ENCODE measurements around the gene ZNF443. TPM values are rescaled to one million over a fixed set of nuclear protein-coding genes. Genes with fewer than 3 reads are reported as not detected.

ZNF443 gene
- total RNA-seq, 1 donor: 2.5 TPM

DNA sequence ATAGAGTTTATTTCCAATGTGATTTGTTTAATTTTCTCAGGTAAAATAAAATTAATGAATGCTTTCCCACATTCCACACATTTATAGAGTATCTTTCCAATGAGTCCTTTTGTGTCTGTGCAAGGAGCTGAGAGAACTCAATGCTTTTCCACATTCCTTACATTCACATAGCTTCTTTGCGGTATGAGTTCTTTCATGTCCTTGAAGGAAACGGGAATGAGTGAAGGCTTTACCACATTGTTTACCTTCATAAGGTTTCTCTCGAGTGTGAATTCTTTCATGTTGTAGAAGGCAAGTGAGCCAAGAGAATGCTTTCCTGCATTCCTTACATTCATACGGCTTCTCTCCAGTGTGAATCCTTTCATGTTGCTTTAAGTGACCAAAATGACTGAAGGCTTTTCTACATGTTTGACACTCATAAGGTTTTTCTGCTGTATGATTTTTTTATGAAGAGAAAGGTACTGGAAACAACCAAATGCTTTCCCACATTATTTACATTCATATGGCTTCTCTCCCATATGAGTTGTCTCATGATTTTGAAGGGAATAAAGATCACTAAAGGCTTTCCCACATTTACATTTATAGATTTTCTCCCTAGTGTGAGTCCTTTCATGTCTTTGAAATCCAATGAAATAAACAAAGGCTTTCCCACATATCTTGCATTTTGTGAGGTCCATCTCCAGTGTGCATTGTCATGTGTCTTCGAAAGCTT, 60.9 kb downstream of the ZNF443 start:
- TF ChIP-seq, protein P1, sequence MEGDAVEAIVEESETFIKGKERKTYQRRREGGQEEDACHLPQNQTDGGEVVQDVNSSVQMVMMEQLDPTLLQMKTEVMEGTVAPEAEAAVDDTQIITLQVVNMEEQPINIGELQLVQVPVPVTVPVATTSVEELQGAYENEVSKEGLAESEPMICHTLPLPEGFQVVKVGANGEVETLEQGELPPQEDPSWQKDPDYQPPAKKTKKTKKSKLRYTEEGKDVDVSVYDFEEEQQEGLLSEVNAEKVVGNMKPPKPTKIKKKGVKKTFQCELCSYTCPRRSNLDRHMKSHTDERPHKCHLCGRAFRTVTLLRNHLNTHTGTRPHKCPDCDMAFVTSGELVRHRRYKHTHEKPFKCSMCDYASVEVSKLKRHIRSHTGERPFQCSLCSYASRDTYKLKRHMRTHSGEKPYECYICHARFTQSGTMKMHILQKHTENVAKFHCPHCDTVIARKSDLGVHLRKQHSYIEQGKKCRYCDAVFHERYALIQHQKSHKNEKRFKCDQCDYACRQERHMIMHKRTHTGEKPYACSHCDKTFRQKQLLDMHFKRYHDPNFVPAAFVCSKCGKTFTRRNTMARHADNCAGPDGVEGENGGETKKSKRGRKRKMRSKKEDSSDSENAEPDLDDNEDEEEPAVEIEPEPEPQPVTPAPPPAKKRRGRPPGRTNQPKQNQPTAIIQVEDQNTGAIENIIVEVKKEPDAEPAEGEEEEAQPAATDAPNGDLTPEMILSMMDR (IDR thresholded peaks at IDR 0.05; ENCODE audit: extremely low read depth, low read depth, low read length): no peak
- Histone ChIP-seq H3K36me3 (ENCODE audit: insufficient read depth, low read length) (no peaks in the 10 kb centered on the region), H3K4me2 (ENCODE audit: insufficient read depth, low read length) (no peak overlapping the region), H2AFZ (ENCODE audit: low read length) (no peak overlapping the region), H3K4me3 (ENCODE audit: insufficient read depth, low read length) (no peak overlapping the region), H3K27ac (ENCODE audit: low read depth, low read length) (no peak overlapping the region), H4K20me1 (ENCODE audit: insufficient read depth, low read length) (no peaks in the 10 kb centered on the region), H3K79me2 (ENCODE audit: insufficient read depth, low read length) (no peaks in the 10 kb centered on the region), H3K4me1 (ENCODE audit: insufficient read depth, low read length) (no peaks in the 10 kb centered on the region), H3K27me3 (ENCODE audit: insufficient read depth, low read length) (no peaks in the 10 kb centered on the region), H3K9me3 (ENCODE audit: low read depth, low read length) (peaks cover 14% of the 10 kb centered on the region)
- no peak for DNase-seq (ENCODE audit: insufficient read length, low spot score, missing footprints)

Other genes starting within 250 kb of the ZNF443 start
- 10.0 and 11.2 TPM in 2 replicates for gene ZNF44, start 146.1 kb downstream of the ZNF443 start, total RNA-seq
- gene ZNF563, start 107.4 kb downstream of the ZNF443 start, total RNA-seq: 4.3 and 4.4 TPM in 2 replicates
- 3.5 and 4.0 TPM in 2 replicates for gene ZNF442, start 75.3 kb downstream of the ZNF443 start, total RNA-seq
- gene ZNF799, start 39.8 kb downstream of the ZNF443 start, total RNA-seq: 3.2 and 3.3 TPM in 2 replicates
- 5.0 and 5.1 TPM in 2 replicates for gene ZNF709, start 43.8 kb upstream of the ZNF443 start, total RNA-seq
- 7.4 and 9.0 TPM in 2 replicates for gene ZNF564, start 110.5 kb upstream of the ZNF443 start, total RNA-seq
- 8.7 and 10.6 TPM in 2 replicates for gene ZNF490, start 169.8 kb upstream of the ZNF443 start, total RNA-seq
- 16.5 and 16.6 TPM in 2 replicates for gene ZNF791, start 169.9 kb upstream of the ZNF443 start, total RNA-seq
- 35.8 and 43.0 TPM in 2 replicates for gene MAN2B1, start 225.7 kb upstream of the ZNF443 start, total RNA-seq
- gene WDR83, start 225.8 kb upstream of the ZNF443 start, total RNA-seq: 5.0 and 8.0 TPM in 2 replicates
- gene DHPS, start 240.9 kb upstream of the ZNF443 start, total RNA-seq: 50.4 and 52.5 TPM in 2 replicates
- gene GNG14, start 247.0 kb upstream of the ZNF443 start, total RNA-seq: not detected in 2 replicates